HG02840 (cell line): ENCODE measurements around the gene NUBPL.
"Not testable (repeated sequence)": the region's sequence is repeated elsewhere in the genome, so short reads cannot be mapped to it uniquely, and the experiment has no call there.

ENCODE experiments used
- ATAC-seq: cut with Tn5 transposase; IDR thresholded peaks from one replicate; pipeline ENCODE4 v1.9.1; 2021; ENCODE audit warnings: mild to moderate bottlenecking, moderate library complexity, moderate number of reproducible peaks; ENCODE audit not compliant: unreplicated experiment, low FRiP score

NUBPL gene

DNA sequence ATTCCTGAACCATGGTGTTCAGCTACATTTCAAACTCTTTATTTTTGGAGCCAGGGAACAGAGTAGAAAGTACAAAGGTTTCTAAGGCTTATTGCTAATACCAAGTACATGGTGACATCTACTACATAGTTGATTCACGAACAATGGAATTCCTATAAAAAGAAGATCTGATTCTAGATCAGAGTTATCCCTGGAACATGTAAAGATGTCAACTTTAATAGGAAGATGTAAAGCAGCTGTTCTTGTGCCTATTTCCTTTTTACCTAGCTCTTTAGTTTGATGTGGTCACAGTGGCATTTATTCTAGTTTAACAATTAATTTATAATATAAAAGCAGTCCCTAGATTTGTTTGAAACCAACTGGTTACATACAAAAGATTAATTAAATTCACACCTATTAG is 99.5 kb downstream of the NUBPL start:
- no peak for ATAC-seq

GRCh38 chr14:31668348-31668747 is 107.1 kb downstream of the NUBPL start:
- no peak for ATAC-seq

GRCh38 chr14:31672709-31673108 is 111.5 kb downstream of the NUBPL start:
- ATAC-seq = no peak

DNA sequence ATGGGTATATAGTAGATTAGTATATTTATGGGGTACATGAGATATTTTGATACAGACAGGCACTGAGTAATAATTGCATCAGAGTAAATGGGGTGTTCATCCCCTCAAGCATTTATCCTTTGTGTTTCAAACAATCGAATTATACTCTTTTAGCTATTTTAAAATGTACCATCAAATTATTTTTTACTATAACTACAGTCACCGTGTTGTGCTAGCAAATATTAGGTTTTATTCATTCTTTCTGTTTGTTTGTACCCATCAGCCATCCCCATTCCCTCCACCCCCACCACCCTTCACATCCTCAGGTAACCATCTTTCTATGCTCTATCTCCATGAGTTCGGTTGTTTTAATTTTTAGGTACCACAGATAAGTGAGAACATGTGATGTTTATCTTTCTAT is 115.8 kb downstream of the NUBPL start:
- no peak for ATAC-seq

GRCh38 chr14:31677630-31678029 is 116.4 kb downstream of the NUBPL start:
- no peak for ATAC-seq

DNA sequence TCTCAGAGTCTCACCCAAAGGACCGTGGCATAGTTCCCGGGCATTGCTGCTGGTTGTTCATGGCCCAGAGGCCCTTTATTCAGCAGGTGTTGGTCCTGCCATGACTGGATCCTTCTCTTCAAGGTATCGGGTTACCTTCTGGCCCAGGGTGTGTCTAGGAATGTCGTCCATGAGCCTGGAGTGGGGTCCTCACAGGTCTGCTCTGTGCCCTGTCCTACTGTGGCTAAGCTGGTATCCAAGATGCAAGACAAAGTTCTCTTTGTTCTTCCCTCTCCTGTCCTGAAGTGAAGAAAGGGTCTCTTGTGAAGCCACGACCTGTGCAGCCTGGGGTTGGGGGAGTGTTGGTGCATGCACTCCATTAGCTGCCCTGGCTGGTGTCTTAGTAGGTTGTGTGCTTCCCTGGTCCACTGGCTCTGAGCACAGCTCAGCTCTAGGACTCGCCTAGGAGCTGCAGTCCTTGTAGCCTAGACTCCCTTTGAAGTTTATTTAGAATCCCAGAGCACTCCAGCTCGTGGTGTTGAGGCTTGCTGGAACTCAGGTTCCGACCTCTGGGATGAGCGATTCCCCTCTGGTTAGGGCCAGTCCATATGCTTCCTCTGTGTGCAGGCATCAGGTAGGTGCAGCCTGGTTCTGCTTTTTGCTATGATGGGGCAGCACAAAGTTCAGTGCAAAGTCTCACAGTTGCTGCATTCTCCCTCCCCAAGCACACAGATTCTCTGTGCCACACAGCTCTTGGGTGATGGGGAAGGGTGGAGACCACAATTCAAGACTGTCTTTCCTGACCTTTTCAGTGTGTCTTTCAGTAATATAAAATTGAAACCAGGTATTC is 117.4 kb downstream of the NUBPL start:
- no peak for ATAC-seq

- no peak for ATAC-seq
These were observed 121.6 kb downstream of the NUBPL start for GRCh38 chr14:31682768-31683167.

GRCh38 chr14:31687726-31688125 is 126.5 kb downstream of the NUBPL start:
- ATAC-seq = no peak

DNA sequence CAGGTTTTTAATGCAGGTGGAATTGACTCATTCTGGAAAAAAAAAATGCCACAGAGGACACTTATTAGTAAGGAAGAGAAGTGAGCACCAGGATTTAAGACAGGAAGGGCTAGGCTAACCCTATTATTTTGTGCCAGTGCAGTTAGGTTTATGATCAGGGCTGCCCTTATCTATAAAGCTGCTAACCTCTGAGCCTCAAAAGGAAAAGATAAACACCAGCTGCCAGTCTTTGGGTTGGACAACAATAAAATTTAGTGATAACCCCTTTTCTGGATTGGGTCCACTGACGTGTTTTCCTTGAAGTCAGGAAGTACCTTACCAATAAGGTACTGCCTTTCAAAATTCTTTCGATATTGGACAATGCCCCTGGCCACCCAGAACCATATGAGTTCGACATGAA is 128.9 kb downstream of the NUBPL start:
- no peak for ATAC-seq

GRCh38 chr14:31692376-31692781 is 131.2 kb downstream of the NUBPL start:
- ATAC-seq = no peak

GRCh38 chr14:31696378-31696777 is 135.2 kb downstream of the NUBPL start:
- no peak for ATAC-seq

DNA sequence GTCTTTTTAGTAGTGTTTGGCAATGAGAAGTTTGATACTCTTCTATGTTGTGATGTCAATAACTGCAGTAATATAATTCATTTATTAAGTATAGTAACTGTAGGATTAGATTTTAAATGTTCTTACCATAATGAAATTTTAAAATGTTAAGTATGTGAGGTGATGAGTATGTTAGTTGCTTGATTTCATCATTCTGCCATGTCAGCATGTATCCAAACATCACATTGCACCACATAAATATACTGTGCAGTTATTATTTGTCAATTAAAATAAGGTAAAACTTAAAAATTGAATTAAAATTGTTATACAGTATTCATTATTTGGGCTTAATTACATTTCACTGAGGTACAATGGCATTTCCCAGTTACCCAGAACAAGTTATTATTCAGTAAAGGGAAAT is 138.6 kb downstream of the NUBPL start:
- no peak for ATAC-seq

GRCh38 chr14:31700282-31701074 is 139.3 kb downstream of the NUBPL start:
- ATAC-seq = no peak

DNA sequence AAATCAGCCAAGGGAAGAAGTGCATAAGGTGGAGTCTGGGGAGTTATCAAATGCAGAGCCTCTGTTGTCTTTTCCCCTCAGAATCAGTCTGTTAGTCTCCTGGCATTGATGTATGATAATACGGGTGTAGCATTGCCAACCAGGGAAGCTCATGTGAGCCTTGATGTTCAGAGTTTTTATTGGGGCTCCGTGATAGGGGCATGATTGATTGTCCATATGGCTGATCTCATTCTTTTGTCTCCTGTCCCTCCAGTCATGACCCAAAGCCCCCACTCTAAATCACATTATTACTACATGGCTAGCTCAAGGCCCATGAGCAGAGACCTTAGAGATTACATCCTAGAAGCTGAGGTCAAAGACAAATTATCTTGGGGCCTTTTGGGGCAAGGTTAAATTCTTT is 140.9 kb downstream of the NUBPL start:
- ATAC-seq = no peak

DNA sequence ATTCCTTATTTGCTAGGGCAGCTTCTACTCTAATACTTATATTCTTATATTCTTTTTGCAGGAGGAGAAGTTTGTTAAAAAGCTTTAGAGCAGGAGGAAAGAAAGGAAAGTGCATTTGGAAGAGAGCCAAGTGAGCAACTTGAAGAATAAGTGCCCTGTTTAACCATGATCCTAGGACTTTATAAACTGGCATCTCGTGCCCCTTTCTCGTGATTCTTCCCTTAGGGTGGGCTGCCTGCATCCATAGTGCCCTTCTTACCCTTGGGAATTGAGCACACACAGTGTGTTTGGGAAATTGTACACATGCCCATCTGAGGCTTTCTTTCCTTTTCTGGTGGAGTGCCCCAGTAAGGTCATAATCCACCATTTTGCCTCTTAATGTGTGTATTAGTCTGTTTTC is 141.9 kb downstream of the NUBPL start:
- no peak for ATAC-seq

DNA sequence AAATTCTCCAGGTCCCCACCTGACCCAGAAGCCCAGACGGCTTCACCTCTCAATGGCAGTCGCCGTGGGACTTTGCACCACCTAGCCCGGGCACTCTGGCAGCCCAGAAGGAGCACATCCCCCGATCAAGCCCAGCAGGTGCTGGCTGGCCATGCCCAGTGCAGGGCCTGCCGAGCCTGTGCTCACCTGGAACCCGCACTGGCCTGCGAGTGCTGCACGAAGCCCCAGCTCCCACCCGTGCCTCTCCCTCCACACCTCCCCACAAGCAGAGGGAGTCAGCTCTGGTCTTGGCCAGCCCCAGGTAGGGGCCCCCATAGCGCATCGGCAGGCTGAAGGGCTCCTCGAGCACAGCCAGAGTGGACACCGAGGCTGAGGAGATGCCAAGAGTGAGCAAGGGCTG is 144.5 kb downstream of the NUBPL start:
- ATAC-seq = no peak

- not testable (repeated sequence) for ATAC-seq
These were observed 147.5 kb downstream of the NUBPL start for GRCh38 chr14:31708661-31709060.

- no peak for ATAC-seq
These were observed 151.3 kb downstream of the NUBPL start for GRCh38 chr14:31712244-31713127.

DNA sequence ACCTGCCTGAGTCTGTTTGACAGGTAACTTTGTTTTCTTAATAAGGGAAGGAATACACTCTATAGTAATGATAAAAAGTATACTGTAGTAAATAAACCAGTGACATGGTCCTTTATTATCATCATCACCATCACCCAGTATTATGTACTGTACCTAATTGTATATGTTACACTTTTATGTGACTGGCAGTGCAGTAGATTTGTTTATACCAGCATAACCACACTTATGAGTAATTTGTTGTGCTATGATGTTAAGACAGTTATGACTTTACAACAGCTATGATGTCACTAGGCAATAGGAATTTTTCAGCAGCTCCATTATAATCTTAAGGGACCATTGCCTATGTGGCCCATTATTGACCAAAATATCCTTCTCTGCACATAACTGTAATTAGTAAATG is 155.0 kb downstream of the NUBPL start:
- no peak for ATAC-seq

DNA sequence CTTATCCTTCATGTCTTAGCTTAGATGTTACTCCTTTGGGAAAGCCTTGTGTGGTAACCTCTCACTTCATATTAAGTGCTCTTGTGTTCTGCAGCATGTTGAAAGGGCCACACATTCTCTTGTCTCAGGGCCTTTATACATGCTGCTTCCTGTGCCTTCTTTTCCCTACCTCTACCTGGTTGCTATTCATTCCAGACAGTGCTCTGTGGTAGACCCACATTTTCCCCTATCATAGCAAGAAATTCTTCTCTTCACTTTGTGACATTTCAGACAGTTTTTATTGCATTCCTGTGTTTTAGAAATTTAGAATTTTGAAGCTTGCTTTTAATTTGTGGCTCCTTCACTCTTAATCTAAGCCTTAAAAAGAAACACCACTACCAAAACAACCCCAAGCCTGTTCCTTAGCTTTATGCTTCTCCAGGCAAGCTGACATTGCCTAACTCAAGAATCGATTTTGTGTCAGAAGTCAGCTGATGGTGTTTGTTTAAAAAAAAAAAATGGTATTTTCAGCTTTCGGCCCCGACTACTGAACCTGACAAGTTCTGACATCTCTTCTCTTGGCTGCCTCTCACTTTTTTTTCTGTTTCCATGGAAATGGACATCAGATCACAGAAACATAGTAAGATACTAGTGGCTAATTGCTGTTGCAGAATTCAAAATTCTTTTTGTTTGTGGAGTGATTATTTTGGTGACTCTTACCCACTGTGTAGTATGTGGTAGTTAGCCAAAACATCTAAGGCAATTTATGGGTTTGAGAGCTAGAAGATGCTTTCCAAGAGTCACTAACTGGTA is 156.3 kb downstream of the NUBPL start:
- no peak for ATAC-seq
